GM23338 (cell line): ENCODE data around the gene HEYL. TPM values are rescaled to one million over a fixed set of nuclear protein-coding genes. Genes with fewer than 3 reads are reported as not detected.

Experiments used
- ATAC-seq: fragments of 200-7000 bp; cut with Tn5 transposase; 3 replicates; pipeline ENCODE4 v1.9.1; 2020
- DNase-seq: peaks from one replicate; pipeline ENCODE4 v3.0.0-alpha.2; 2015; ENCODE audit warnings: low spot score
- H2AFZ ChIP-seq: fragments of 200-600 bp; sonication (generic); 2 replicates; pipeline ENCODE4 v1.8.0; 2016; ENCODE audit warnings: antibody characterized with exemption, mild to moderate bottlenecking, moderate library complexity
- H3F3A ChIP-seq: fragments of 200-600 bp; sonication (generic); replicated peaks from 2 replicates; pipeline ENCODE4 v1.8.0; 2017; ENCODE audit warnings: antibody characterized with exemption, mixed run types, low read depth
- H3K27ac ChIP-seq: fragments of 200-600 bp; sonication (generic); 2 replicates; pipeline ENCODE4 v1.6.1; 2016; ENCODE audit warnings: low read depth
- H3K27me3 ChIP-seq: fragments of 200-600 bp; sonication (generic); 2 replicates; pipeline ENCODE4 v1.8.0; 2016; ENCODE audit warnings: mild to moderate bottlenecking, mixed run types, moderate library complexity; ENCODE audit not compliant: insufficient read depth
- H3K36me3 ChIP-seq: fragments of 200-600 bp; sonication (generic); 2 replicates; pipeline ENCODE4 v1.8.0; 2016; ENCODE audit warnings: mild to moderate bottlenecking; ENCODE audit not compliant: insufficient read depth
- H3K4me1 ChIP-seq: fragments of 200-600 bp; sonication (generic); 2 replicates; pipeline ENCODE4 v1.8.0; 2016; ENCODE audit warnings: mild to moderate bottlenecking, moderate library complexity; ENCODE audit not compliant: insufficient read depth
- H3K4me2 ChIP-seq: fragments of 200-600 bp; sonication (generic); 2 replicates; pipeline ENCODE4 v1.7.1; 2017; ENCODE audit warnings: mixed run types
- H3K4me3 ChIP-seq: fragments of 200-600 bp; sonication (generic); 2 replicates; pipeline ENCODE4 v1.6.1; 2016; ENCODE audit warnings: mixed run types
- H3K79me2 ChIP-seq: fragments of 200-600 bp; sonication (generic); replicated peaks from 2 replicates; pipeline ENCODE4 v1.8.0; 2017; ENCODE audit warnings: mild to moderate bottlenecking; ENCODE audit not compliant: insufficient read depth
- H3K9me2 ChIP-seq: fragments of 200-600 bp; sonication (generic); 2 replicates; pipeline ENCODE4 v1.8.0; 2017; ENCODE audit not compliant: insufficient read depth
- H4K20me1 ChIP-seq: fragments of 200-600 bp; sonication (generic); replicated peaks from 2 replicates; pipeline ENCODE4 v1.8.0; 2017; ENCODE audit warnings: mild to moderate bottlenecking; ENCODE audit not compliant: insufficient read depth
- H3K27ac Mint-ChIP-seq: 2 replicates; pipeline ENCODE4 v1.8.0; 2020; ENCODE audit warnings: inconsistent platforms, mild to moderate bottlenecking, moderate library complexity, mixed read lengths
- H3K27me3 Mint-ChIP-seq: 3 replicates; pipeline ENCODE4 v1.8.0; 2022; ENCODE audit warnings: low read depth, mild to moderate bottlenecking, moderate library complexity, mixed read lengths, inconsistent platforms; ENCODE audit not compliant: insufficient read depth, poor library complexity
- H3K36me3 Mint-ChIP-seq: 3 replicates; pipeline ENCODE4 v1.8.0; 2021; ENCODE audit warnings: low read depth, mild to moderate bottlenecking, inconsistent platforms, moderate library complexity, mixed read lengths
- H3K4me1 Mint-ChIP-seq: 3 replicates; pipeline ENCODE4 v1.8.0; 2020; ENCODE audit warnings: mild to moderate bottlenecking, inconsistent platforms, mixed read lengths
- H3K4me3 Mint-ChIP-seq: 3 replicates; pipeline ENCODE4 v1.8.0; 2021; ENCODE audit warnings: moderate library complexity, mild to moderate bottlenecking, inconsistent platforms, mixed read lengths
- H3K9me3 Mint-ChIP-seq: 3 replicates; pipeline ENCODE4 v1.8.0; 2020; ENCODE audit warnings: moderate library complexity, mild to moderate bottlenecking, inconsistent platforms, mixed read lengths
- CREB1 ChIP-seq: fragments of 250-450 bp; sonication (Bioruptor Pico); IDR thresholded peaks from 2 replicates; pipeline ENCODE4 v1.5.0; 2020; ENCODE audit warnings: low read depth, mild to moderate bottlenecking, moderate library complexity
- EZH2 ChIP-seq: fragments of 200-600 bp; sonication (generic); IDR thresholded peaks from one replicate; pipeline ENCODE4 v1.8.0; 2017; ENCODE audit warnings: antibody characterized with exemption, mild to moderate bottlenecking, low read depth; ENCODE audit not compliant: unreplicated experiment
- JUNB ChIP-seq: IDR thresholded peaks from one replicate; pipeline ENCODE4 v1.6.1; 2016; ENCODE audit warnings: antibody characterized with exemption; ENCODE audit not compliant: unreplicated experiment
- NANOG ChIP-seq: IDR thresholded peaks from 2 replicates; pipeline ENCODE4 v1.6.1; 2016; ENCODE audit warnings: antibody characterized with exemption, borderline replicate concordance
- STAT1 ChIP-seq: IDR thresholded peaks from one replicate; pipeline ENCODE4 v1.6.1; 2016; ENCODE audit warnings: antibody characterized with exemption; ENCODE audit not compliant: unreplicated experiment
- ZNF462 ChIP-seq: fragments of 250-450 bp; sonication (Bioruptor Pico); IDR thresholded peaks from 2 replicates; pipeline ENCODE4 v1.5.0; 2020; ENCODE audit warnings: mild to moderate bottlenecking, moderate library complexity
- polyA plus RNA-seq: library from polyadenylated mRNA; unstranded; fragments of >200 nt; fragmentation: Nextera tagmentation; extraction: Ambion mirVana; gene quantifications from 2 replicates; pipeline ENCODE4 v1.2.1, GENCODE V29; 2016
- total RNA-seq: library from RNA; depleted of rRNA; stranded (reverse); fragments of >200 nt; shearing (Covaris generic); gene quantifications from 2 replicates; pipeline ENCODE4 v1.2.3, GENCODE V29; 2014

HEYL gene
- total and polyA plus RNA-seq, 2 experiments from 2014 or later, result 1.6 to 4.5 TPM

- no peak overlapping the region for H3K27ac Mint-ChIP-seq
- Histone ChIP-seq H3K27me3 (peaks cover 100% of the 10 kb centered on the region), H3F3A (no peaks in the 10 kb centered on the region), H3K79me2 (no peaks in the 10 kb centered on the region), H2AFZ (no peak overlapping the region), H3K4me2 (no peak overlapping the region), H3K9me2 (no peaks in the 10 kb centered on the region), H3K4me1 (no peaks in the 10 kb centered on the region), H4K20me1 (peaks cover 8% of the 10 kb centered on the region; the same call in 1 of the 2 replicates), H3K36me3 (no peaks in the 10 kb centered on the region), H3K27ac (no peak overlapping the region), H3K4me3 (no peak overlapping the region)
- TF ChIP-seq JUNB, result no peak
- no peak for TF ChIP-seq STAT1
- TF ChIP-seq EZH2, result peak; percentile 46
- no peak overlapping the region; the same call in 2 of the 3 replicates for H3K4me3 Mint-ChIP-seq
- no peaks in the 10 kb centered on the region for H3K36me3 Mint-ChIP-seq
- ATAC-seq (no peak), DNase-seq (no peak)
- no peaks in the 10 kb centered on the region for H3K4me1 Mint-ChIP-seq
- peaks cover 99% of the 10 kb centered on the region for H3K27me3 Mint-ChIP-seq
- H3K9me3 Mint-ChIP-seq, result no peaks in the 10 kb centered on the region; the same call in 2 of the 3 replicates
Measured at GRCh38 chr1:39685071-39685470, 45.6 kb upstream of the HEYL start.

DNA sequence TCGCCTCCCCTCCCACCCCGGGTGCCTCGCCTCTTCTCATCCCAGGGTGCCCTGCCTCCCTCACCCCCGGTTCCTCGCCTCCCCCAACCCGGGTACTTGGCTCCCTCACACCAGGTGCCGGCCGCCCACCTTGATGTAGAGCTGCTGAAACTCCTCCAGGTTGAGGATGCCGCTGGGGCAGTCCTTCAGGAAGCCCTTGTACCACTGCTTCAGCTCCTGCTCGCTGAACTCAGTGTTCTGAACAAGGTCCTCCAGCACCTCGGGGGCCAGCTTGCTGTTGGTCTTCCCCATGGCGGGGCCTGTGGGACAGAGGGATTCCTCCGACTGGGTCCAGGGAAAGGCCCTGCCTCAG is 44.8 kb upstream of the HEYL start:
- Histone ChIP-seq H3F3A (no peaks in the 10 kb centered on the region), H3K27me3 (peaks cover 100% of the 10 kb centered on the region), H3K4me2 (no peak overlapping the region; the same call in 1 of the 2 replicates), H4K20me1 (peaks cover 4% of the 10 kb centered on the region; the same call in 1 of the 2 replicates), H3K79me2 (no peaks in the 10 kb centered on the region), H3K36me3 (no peaks in the 10 kb centered on the region), H3K27ac (no peak overlapping the region), H3K4me1 (no peaks in the 10 kb centered on the region), H3K9me2 (no peaks in the 10 kb centered on the region), H2AFZ (no peak overlapping the region), H3K4me3 (no peak overlapping the region)
- DNase-seq (no peak), ATAC-seq (peak; percentile 21)
- Mint-ChIP-seq H3K4me1 (no peaks in the 10 kb centered on the region), H3K36me3 (no peaks in the 10 kb centered on the region), H3K27ac (no peak overlapping the region), H3K27me3 (peaks cover 99% of the 10 kb centered on the region), H3K9me3 (no peaks in the 10 kb centered on the region; the same call in 2 of the 3 replicates), H3K4me3 (no peak overlapping the region)
- TF ChIP-seq CREB1 (no peak), EZH2 (no peak), STAT1 (no peak), NANOG (no peak), ZNF462 (no peak)
